Endothelial cell of hepatic sinusoid (primary cell): ENCODE results near the gene IMPA2.
"Not testable (repeated sequence)": the region's sequence is repeated elsewhere in the genome, so short reads cannot be mapped to it uniquely, and the experiment has no call there.

Source experiments
- in situ Hi-C: cut with HindIII; loops from 2 replicates; pipeline ENCODE4 v1.10.0; 2017; ENCODE audit warnings: low sequenced_read_pairs

Gene IMPA2

DNA sequence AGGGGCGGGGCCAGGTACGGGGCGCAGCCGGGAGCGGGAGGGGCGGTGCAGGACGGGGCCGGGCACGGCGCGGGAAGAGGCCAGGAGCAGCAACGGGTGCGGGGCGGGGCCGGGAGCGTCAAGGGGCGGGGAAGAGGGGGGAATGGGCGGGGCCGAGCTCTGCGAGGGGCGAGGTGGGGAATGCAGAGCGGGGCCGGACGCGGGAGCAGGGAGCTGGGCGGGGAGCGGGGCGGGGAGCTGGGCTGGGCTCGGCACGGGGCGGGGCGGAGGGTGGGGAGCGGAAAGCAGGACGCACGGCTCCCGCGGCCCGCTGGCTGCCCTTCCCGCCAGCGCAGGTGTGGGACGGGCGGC, at the start of gene IMPA2:
Gene IMPA2 (plus strand): TSS at position 316 of the 351 bp plus-strand sequence. CDS start 163 bp downstream, outside the sequence.
- in situ Hi-C loops, result no loop called here

DNA sequence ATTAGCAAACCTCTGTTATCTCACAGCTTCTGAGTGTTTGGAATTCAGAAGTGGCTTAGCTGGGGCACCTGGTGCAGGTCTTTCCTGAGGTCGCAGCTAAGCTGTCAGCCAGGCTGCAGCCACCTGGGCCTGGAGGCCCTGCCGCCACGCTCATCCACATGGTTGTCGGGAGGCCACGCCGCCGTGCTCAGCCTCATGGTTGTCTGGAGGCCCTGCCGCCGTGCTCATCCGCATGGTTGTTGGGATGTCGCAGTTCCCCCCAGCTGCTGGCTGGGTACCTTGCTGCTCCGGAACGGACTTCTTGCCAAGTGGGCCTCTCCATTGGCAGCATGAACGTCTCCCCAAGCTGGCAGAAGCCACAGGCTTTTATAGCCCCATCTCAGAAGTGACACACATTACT, 48.9 kb upstream of the IMPA2 start:
- in situ Hi-C loops, result no loop called here

DNA sequence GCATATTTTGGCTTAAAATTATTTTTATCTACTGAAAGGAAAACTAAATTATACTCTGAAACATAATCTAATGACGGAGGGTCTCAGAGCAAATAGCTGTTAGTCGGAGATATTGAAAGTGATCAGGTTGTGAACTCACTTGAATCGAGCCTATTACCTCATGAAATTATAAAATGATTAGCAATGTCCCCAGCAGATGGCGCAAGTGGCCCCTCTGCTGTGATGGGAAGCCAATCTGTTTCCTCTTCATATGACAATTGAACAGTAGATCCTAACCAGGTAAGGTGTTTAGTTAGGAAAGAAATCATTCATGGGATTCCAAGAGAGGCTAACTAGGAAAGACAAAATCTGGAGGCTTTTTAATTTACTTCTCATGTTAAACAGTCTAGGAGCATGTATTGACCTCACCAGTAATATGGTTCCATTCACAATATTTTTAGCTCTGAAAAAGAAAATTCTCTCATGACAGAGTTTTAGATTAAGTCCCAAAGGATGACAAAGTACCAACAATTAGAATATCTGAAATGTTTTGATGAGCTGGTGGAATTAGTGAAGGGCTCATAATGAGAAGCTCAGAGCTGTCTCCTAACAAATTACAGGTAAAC, 43.3 kb upstream of the IMPA2 start:
- in situ Hi-C loops, result no loop called here

DNA sequence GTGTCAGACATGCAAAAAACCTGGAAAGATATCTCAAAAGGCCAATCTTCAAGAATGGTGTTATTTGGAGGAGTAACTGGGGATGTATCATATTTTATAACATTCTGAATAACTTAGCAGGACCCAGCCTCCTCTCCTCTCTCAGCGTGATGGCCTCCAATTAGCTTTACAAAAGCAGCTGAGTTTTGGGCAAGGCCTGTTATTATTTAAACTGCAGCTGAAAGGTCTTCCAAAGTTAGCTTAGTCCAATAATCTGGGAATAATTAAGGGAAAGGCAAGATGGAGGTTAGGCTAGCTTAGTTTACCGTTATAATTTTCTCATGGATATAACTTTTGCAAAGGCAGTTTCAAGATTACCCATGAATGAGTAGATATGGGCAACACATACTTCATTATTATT, 40.4 kb upstream of the IMPA2 start:
- in situ Hi-C loops, result no loop called here

DNA sequence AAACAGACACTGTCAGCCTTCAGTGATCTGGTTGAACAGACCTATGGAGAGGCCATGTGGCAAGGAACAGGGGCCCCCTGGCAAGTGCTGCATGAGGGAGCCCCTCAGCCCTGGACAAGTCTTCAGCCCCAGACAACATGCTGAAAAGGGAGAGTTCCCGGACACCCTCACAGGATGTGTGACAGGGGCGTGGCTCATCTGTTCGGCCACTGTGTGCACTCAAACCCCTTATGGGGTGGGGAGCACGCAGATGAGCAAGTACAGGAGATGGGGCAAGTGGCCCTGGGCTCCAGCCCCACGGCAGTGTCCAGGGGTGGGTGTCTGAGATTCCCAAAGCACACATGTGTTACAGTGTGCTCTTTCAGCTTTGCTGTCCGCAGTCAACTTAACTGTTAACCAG, 37.8 kb upstream of the IMPA2 start:
- in situ Hi-C loops, result no loop called here

DNA sequence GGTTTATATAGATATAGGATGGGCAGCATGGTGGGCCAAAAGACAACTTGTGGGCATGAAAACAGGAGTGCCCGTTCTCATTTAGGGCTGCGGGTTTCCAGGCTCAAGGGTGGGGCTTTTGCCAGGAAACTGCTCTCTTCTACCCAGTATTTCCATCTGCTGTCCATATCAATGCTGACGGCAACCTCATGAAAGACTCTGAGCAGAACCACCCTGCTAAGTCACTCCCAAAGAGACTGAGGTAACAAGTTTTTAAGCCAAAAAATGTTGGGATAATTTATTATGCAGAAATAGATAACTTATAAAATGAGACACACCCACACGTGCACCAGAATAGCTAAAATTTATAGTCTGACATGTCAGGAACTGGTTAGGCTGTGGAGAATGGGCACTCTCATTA, 37.1 kb upstream of the IMPA2 start:
- in situ Hi-C loops, result no loop called here

DNA sequence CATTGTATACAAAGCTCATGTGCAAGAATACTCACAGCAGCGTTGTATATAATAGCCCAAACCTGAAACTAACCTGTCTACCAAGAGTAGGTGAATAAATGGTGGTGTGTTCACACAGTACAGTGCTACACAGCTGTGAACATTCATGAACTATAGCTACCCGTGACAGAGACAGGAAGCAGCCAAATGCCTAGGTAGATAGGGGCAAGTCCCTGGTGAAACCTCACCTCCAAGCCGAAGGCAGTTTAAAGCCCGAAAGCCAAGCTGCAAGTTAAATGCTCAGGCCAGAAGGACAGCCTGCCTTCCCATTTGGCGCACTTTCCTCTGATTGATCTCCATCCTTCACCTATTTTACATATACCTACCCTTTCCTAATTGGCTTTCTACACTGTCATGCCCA, 36.5 kb upstream of the IMPA2 start:
- in situ Hi-C loops, result no loop called here

DNA sequence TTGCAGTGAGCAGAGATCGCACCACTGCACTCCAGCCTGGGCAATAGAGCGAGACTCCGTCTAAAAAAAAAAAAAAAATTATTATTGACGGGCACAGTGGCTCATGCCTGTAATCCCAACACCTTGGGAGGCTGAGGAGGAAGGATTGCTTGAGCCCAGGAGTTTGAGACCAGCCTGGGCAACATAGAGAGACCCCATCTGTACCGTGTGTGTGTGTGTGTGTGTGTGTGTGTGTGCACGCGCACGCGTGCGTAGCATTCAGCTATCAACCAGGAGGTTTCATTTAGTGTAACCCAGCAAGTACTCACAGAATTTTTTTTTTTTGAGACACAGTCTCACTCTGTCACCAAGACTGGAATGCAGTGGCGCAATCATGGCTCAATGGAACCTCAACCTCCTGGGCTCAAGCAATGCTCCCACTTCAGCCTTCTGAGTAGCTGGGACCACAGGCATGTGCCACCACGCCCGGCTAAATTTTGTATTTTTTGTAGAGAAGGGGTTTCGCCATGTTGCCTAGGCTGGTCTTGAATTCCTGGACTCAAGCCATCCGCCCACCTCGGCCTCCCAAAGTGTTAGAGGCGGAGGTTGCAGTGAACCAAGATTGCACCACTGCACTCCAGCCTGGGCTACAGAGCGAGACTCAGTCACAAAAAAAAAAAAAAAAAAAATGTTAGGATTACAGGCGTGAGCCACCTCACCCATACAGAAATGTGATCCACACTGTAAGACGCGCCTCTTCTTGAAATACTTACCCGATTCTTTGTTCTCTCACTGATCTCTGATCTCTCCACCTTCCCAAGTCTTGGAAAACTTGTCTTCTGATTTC, 35.3 kb upstream of the IMPA2 start:
- in situ Hi-C loops, result not testable (repeated sequence)

DNA sequence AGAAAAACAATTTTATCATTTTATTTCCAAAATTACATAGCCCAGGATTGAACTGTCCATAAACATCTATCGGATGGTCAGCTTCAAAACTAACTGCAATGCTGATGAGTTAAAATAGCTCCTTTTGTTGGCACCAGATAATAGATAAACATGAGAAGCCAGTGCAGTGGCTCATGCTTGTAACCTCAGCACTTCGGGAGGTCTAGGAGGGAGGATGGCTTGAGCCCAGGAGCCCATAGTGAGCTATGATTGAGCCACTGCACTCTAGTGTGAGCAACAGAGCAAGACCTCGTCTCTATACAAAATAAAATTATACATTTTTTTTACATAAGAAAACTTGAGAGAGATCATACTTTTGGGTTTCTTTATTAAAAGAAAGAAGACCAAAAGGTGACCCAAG, 34.6 kb upstream of the IMPA2 start:
- in situ Hi-C loops, result no loop called here

DNA sequence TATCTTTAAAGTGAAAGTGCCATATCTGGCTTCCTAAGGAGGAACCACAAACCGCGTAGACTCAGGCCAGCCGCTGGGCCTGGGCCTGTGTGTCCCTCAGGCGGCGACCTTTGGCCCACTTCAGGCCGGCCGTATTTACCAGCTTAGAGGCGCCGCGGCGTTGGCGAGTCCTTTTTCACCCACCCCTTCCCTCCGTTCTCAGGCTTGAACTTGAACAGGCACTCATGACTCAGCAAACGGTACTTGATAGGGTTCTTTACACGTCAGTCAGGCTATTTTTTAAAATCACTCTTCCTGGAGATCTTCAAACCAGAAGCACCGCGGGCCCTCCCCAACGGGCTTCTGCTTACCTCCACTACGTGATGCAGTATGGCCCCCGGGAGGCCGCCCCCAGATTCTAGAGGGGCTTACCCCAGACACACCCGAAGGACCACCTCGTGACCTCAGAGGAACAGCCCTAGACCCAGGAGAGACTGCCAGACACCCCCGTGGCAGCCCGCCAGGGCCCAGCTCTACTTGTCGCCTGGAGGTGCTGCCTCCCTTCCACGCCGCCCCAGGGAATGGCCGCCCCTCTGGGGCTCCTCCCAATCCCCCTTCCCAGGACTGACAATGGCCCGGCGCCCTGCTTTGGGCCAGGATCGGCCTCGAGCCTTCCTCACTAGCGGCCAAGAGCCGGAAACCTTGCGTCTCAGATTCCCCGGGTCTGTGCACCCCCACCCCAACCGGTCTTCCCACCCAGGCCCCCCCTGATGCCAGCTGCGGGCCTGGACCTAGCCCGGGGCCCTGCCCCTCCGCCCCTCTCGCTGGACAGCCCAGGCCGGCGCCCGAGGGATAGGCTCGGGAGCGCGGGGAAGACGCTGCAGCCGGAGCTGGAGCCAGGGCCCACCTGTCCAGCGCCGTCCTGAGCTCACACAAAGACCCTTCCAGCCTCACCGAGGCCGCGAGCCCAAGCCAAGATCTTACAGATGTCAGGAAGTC, 33.8 kb upstream of the IMPA2 start:
- in situ Hi-C loops, result no loop called here

DNA sequence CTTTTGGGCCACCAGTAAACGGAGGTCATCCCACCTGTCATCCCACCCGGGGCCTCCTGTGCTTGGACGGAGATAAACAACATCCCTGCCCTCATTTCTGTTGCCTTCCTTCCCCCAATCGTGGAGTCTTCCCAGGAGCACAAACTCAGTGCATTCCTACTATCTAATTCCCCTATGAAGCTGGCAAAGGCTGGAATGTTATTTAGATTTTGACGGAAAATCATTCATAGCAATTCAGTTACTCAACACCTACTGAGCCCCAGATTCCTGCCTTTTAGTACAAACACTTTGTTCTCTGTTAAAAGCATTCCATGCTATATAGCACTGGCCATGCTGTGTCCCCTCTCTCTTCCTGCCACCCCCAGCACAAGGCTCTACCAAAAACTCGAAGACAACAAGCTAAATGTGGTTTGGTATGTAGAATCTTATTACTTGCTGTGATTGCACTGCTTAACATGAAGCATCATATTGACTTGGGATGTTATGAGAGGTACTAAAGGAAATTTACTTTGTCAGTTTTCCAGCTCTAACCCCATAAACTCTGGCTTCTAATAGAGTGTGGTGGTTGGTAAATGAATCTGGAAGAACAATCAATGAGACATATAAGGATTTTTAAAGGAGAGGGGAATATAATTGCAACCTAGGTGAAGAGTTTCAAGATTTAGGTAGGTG, 32.3 kb upstream of the IMPA2 start:
- in situ Hi-C loops, result no loop called here

DNA sequence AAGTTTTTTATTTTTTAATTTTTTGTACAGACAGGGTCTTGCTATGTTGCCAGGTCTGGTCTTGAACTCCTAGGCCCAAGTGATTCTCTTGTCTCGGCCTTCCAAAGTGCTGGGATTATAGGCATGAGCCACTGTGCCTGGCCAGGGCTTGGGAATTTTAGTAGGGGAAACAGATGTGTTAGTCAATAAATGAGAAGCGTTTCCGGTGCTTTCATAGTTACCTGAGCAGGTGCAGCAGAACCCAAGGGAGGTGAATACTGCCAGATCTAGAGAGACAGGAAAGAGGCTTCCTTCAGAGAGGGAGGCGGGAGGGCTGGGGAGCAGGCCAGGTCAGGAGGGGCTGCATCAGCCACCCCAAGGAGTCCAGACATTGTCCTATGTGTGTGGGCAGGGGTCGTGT, 30.5 kb upstream of the IMPA2 start:
- in situ Hi-C loops, result no loop called here

DNA sequence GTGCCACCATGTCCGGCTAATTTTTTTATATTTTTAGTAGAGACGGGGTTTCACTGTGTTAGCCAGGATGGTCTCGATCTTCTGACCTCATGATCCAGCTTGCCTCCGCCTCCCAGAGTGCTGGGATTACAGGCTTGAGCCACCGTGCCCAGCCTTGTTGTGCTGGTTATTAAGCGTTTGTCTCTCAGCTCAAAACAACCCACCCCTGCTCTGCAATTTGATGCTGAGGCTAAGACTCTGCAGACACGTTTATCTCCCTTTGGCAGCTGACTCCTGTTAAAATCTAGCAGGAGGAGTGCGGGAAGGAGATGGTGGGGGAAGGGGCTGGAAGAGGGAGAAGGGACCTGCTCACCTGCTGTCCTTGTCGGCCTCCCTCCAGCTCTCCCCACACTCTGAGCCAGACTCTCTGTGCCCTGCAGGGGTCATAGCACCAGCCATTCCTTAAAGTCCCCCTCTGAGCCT, 29.9 kb upstream of the IMPA2 start:
- in situ Hi-C loops, result no loop called here

DNA sequence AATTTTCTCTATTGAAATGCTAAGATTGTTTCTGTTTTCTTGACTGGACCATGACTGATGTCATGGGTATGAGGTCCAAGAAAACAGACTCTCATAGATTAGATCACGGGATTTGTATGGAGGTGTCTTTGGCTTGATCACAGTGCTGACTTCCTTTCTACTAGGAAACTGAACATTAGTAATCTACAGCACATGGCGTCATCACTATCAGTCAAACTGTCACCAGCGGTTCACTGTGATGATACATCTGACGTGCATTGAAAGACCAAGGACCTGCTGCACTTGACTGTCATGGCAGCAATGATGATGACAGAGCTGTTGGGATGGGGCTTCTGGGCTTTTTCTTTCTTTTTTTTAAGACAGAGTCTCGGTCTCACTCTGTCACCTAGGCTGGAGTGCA, 28.2 kb upstream of the IMPA2 start:
- in situ Hi-C loops, result no loop called here

DNA sequence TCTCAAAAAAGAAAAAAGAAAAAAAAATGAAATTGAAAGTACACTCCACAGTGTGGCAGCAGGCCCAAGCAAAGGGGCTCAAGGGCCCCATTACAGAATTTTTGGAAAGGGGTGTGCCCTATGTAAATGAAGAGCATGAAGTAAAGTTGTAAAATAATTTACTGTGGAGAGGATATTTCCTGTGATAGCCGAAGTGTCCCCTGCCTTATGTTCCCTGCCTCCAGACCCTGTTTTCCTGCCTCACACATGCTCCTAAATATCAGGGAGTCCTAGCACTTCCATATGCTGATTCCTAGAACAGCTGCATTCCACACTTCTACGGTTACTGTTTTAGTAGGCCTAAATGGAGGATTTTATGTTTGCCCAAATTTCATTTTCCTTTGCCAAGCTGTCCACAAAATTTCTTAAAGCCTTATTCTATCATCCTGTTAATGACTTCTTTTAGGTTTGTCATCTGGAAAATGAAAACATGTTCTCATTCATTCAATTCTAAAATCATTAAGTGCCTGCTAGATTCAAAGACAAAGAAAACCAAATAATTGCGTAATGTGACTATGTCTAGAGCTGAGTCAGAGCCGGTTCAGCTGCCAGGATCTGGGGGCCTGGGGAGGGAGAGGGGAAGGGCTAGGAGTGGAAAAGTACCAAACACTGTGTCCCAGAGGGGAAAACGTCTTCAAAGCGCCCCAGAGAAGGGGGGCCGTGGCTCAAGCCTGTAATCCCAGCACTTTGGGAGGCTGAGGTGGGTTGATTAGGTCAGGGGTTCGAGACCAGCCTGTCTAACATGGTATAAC, 25.9 kb upstream of the IMPA2 start:
- in situ Hi-C loops, result no loop called here

DNA sequence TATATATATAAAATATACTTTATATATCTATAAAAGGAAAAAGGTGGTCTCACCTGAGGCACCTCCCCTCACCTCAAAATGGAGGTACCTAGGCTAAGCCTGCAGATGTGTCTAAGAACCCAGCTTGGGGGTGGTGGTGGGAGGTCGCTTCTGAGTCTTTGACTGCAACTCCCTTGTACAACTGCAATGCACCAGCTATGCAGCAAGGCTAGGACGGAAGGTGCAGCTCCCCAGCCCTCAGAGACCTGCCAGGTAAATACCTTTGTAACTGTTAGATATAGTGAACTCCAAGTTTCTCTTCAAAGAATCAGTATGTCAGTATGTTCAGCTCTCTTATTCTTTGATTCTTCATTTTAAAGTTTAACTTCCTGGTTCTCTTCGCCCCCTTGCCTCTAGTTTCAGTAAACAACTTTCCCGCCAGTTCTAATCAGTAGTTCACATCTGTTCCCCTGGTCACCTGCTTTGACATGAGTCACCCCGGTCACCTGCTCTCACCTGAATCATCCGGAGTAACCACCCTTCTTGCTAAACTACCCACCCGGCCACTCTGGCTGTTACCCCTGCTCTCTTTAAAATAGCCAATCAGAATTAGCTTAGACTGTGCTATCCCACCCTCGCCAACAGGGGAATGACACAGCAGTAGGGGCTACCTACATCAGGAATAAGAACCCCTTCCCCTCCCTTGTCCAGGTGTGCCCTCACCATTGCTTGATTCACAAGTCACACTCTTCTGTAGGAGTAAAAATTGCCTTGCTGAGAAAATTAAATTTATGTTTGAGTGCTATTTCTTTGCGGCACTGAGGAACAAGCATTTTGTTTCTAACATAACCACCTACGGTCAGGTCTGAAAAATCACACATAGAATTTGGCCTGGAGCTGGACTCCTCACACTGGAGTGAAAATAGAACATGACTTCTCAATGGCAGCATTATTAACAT, 24.7 kb upstream of the IMPA2 start:
- in situ Hi-C loops, result no loop called here

DNA sequence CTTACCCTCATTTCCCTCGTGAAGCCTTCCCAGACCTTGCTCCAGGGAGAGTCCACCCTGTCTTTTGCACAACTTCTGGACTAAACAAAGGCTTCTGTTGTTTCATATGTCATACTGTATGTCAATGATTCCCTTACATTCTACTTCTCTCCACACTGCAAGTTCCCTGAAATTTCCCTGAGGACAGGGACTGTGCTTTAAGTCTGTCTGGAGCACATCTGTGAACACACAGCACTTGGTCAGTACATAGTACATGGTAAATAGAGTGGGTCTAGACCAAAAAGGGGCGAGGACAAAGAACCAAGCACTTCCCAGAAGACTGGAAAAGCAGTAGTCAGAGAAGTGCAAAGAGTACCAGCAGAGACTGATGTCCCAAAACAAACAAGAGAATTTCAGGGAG, 23.7 kb upstream of the IMPA2 start:
- in situ Hi-C loops, result no loop called here

DNA sequence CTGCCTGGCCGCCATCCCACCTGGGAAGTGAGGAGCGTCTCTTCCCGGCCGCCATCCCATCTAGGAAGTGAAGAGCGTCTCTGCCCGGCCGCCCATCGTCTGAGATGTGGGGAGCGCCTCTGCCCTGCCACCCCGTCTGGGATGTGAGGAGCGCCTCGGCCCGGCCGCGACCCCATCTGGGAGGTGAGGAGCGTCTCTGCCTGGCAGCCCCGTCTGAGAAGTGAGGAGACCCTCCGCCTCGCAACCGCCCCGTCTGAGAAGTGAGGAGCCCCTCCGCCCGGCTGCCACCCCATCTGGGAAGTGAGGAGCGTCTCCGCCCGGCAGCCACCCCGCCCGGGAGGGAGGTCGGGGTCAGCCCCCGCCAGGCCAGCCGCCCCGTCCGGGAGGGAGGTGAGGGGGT, 21.7 kb upstream of the IMPA2 start:
- in situ Hi-C loops, result not testable (repeated sequence)

DNA sequence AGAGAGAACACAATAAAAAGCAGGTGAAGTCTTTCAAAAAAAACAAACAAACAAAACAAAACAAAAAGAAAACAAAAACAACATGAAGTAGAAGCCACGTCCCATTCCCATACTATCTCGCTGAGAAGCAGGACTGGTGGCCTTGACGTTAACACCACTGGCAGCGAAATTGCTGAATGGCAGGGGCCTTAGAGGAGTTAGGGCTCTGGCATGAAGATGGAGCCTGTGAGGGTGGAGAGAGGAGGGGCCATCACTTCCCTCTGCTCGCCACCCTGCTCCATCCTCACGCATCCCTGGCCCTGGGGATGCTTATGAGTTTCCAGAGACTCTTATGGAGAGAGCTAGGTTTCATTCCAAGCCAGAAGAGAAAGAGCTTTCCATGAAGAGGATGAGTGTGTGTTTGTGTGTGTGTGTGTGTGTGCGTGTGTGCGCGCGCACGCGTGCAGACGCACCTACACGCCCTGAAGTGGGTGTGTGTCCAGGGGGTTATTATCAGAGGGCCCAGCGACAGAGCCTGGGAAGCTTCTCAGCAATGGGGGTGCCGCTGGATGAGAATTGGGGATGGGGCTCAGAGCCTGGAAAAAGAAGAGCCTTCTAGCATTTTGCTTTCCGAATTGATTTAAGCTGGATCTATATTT, 20.4 kb upstream of the IMPA2 start:
- in situ Hi-C loops, result no loop called here
